Measurements from ENCODE around the gene CPPED1. TPM values are rescaled to one million over a fixed set of nuclear protein-coding genes. Genes with fewer than 3 reads are reported as not detected.

The CPPED1 gene
- total RNA-seq, 2 donors from 2014 or later: 24.8 to 61.0 TPM

DNA sequence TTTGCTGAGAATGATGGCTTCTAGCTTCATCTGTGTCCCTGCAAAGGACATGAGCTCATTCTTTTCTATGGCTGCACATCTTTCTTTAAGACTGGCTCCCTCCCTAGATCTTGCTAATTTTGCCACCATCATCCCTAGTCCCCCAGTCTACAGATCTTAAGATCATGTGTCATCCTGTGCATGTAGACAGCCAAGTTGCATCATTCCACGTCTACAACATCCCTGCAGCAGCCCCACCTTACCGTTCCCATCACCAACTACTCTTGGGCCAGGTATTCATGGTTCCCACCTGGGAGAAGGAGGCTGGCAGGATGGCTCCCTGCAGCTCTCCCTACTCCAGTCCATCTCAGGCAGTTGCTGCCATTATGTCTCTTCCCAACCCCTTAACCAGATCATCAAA is 12.3 kb downstream of the CPPED1 start:
- no peak for TF ChIP-seq POLR2A (IDR thresholded peaks at IDR 0.05)
- TF ChIP-seq POLR2AphosphoS5 (IDR thresholded peaks at IDR 0.05): no peak
- TF ChIP-seq, protein P1, sequence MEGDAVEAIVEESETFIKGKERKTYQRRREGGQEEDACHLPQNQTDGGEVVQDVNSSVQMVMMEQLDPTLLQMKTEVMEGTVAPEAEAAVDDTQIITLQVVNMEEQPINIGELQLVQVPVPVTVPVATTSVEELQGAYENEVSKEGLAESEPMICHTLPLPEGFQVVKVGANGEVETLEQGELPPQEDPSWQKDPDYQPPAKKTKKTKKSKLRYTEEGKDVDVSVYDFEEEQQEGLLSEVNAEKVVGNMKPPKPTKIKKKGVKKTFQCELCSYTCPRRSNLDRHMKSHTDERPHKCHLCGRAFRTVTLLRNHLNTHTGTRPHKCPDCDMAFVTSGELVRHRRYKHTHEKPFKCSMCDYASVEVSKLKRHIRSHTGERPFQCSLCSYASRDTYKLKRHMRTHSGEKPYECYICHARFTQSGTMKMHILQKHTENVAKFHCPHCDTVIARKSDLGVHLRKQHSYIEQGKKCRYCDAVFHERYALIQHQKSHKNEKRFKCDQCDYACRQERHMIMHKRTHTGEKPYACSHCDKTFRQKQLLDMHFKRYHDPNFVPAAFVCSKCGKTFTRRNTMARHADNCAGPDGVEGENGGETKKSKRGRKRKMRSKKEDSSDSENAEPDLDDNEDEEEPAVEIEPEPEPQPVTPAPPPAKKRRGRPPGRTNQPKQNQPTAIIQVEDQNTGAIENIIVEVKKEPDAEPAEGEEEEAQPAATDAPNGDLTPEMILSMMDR (IDR thresholded peaks at IDR 0.05): no peak
- intact Hi-C loops (cut with DNase I): no loop called here
- Histone ChIP-seq H3K9me3 (no peaks in the 10 kb centered on the region), H3K27me3 (replicated peaks; ENCODE audit: insufficient read depth) (no peaks in the 10 kb centered on the region), H3K27ac (no peak overlapping the region), H3K4me1 (replicated peaks) (no peaks in the 10 kb centered on the region), H3K4me3 (no peak overlapping the region), H3K36me3 (no peaks in the 10 kb centered on the region)
- WGBS: 88% methylated on average over 2 of the region's 2 CpGs
- DNase-seq (ENCODE audit: low spot score): no peak

DNA sequence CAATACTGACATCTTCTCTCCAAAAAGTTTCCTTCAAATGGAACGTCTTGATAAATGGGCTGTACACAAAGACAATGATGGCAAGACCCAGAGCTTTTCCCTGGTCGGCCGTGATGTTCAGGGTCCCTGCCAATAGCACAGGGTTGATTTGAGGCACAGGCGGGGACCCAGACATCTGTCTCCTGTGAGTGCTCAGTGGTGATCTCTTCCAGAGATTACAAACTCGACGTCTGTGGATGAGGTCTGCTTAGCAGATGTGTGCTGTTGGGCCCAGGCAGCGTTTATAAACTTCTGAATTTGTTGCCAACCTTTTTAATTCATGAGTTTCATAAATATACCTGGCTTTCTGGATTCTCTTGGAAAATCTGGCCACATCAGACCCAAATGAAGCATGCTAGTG is 14.9 kb downstream of the CPPED1 start:
- no peak for DNase-seq (ENCODE audit: low spot score)
- intact Hi-C loops (cut with DNase I): no loop called here
- H3K27me3 ChIP-seq (replicated peaks; ENCODE audit: insufficient read depth): no peaks in the 10 kb centered on the region
- no peak overlapping the region for H3K27ac ChIP-seq
- no peaks in the 10 kb centered on the region for H3K36me3 ChIP-seq
- WGBS: 81% methylated on average over 7 of the region's 7 CpGs
- TF ChIP-seq, protein P1 (IDR thresholded peaks at IDR 0.05): no peak
- TF ChIP-seq POLR2AphosphoS5 (IDR thresholded peaks at IDR 0.05) (no peak), POLR2A (IDR thresholded peaks at IDR 0.05) (no peak)
- H3K4me1 ChIP-seq (replicated peaks): no peaks in the 10 kb centered on the region
- no peak overlapping the region for H3K4me3 ChIP-seq
- no peaks in the 10 kb centered on the region for H3K9me3 ChIP-seq

DNA sequence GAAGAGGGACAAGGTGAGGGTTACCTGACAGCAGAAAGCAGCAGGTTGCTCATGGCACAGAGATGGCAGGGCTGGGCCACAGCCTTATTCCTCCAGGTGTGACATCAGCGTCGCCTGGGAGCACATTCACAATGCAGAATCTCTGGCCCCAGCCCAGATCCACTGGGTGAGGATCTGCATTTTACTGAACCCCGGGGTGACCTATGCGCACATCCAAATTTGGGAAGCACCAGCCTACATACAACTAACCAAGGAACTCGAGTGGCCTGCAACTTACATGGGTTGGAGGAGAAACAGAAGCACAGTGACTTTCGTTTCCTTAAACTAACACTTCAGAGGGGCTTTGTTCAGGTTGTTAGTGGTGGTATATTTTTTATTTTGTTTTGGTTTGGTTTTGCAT is 17.6 kb downstream of the CPPED1 start:
- Histone ChIP-seq H3K4me1 (replicated peaks) (no peaks in the 10 kb centered on the region), H3K36me3 (no peaks in the 10 kb centered on the region), H3K27ac (no peak overlapping the region), H3K9me3 (no peaks in the 10 kb centered on the region), H3K4me3 (no peak overlapping the region), H3K27me3 (replicated peaks; ENCODE audit: insufficient read depth) (no peaks in the 10 kb centered on the region)
- DNase-seq (ENCODE audit: low spot score): no peak
- intact Hi-C loops (cut with DNase I): no loop called here
- 91% methylated on average over 6 of the region's 6 CpGs for WGBS
- TF ChIP-seq, protein P1 (IDR thresholded peaks at IDR 0.05): no peak
- no peak for TF ChIP-seq POLR2A (IDR thresholded peaks at IDR 0.05)
- TF ChIP-seq POLR2AphosphoS5 (IDR thresholded peaks at IDR 0.05): no peak

DNA sequence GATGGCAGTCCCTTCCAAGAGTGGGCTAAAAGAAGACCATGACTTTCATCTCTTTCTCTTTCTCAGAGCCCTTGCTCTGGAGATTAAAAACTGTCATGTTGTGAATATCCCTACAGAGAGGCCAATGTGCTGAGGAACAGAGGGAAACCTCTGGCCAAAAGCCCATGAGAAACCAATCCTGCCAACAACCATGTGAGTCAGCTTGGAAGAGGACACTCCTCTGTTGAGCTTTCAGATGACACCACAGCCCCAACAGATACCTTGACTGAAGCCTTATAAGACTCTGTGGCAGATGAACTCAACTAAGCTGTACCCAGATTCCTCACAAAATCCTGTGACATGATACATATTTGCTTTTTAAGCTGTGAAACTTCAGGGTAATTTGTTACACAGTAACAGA is 19.6 kb downstream of the CPPED1 start:
- no peak for DNase-seq (ENCODE audit: low spot score)
- intact Hi-C loops (cut with DNase I): no loop called here
- TF ChIP-seq POLR2AphosphoS5 (IDR thresholded peaks at IDR 0.05): no peak
- Histone ChIP-seq H3K4me1 (replicated peaks) (no peaks in the 10 kb centered on the region), H3K9me3 (no peaks in the 10 kb centered on the region), H3K27ac (no peak overlapping the region), H3K27me3 (replicated peaks; ENCODE audit: insufficient read depth) (no peaks in the 10 kb centered on the region), H3K36me3 (no peaks in the 10 kb centered on the region), H3K4me3 (no peak overlapping the region)

DNA sequence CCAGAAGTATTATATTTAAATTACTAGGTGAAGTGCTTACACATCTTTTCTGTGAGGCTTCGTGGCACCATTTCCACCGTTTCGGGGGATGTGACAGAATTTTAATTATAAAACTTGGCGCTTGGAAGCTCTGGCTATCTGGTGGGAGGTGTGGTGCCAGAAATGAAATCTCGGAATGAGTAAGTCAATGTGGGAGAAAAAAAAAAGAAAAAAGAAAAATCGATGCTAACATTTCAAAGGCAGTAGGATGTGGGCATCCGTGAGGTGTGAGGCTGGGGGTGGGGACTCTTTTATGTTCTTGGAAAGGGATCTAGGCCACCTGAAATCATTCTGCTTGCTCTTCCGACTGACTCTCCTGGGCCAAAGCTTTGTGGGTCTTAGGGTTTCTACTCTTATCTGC is 21.9 kb downstream of the CPPED1 start:
- TF ChIP-seq, protein P1 (IDR thresholded peaks at IDR 0.05): no peak
- TF ChIP-seq POLR2AphosphoS5 (IDR thresholded peaks at IDR 0.05) (no peak), POLR2A (IDR thresholded peaks at IDR 0.05) (no peak)
- H3K9me3 ChIP-seq: no peaks in the 10 kb centered on the region
- WGBS: 86% methylated on average over 8 of the region's 8 CpGs
- no peaks in the 10 kb centered on the region for H3K36me3 ChIP-seq
- H3K4me1 ChIP-seq (replicated peaks): no peaks in the 10 kb centered on the region
- DNase-seq (ENCODE audit: low spot score): no peak
- intact Hi-C loops (cut with DNase I): no loop called here
- no peak overlapping the region for H3K4me3 ChIP-seq
- H3K27me3 ChIP-seq (replicated peaks; ENCODE audit: insufficient read depth): no peaks in the 10 kb centered on the region
- no peak overlapping the region for H3K27ac ChIP-seq

Measured in prostate gland (tissue), 2 donors.